Activated B cell treated with CpG ODN at 0.5 μM for 24 hours (primary cell): Measurements from ENCODE around the gene SPEF2. TPM values are rescaled to one million over a fixed set of nuclear protein-coding genes. Genes with fewer than 3 reads are reported as not detected.

ENCODE experiments used
- ATAC-seq: fragments of 200-7000 bp; cut with Tn5 transposase; one replicate; pipeline ENCODE4 v1.10.0; 2021; ENCODE audit warnings: low read depth, mild to moderate bottlenecking, moderate library complexity
- CTCF ChIA-PET: fragments of 350-600 bp; sonication (Branson Sonifier 250); formaldehyde crosslinking; loops from one replicate; lab custom pipeline; 2021; ENCODE audit warnings: antibody characterized with exemption; lab: Charles Lee
- POLR2A ChIA-PET: fragments of 350-600 bp; sonication (Branson Sonifier 250); formaldehyde crosslinking; loops from one replicate; lab custom pipeline; 2021; ENCODE audit warnings: antibody characterized with exemption; lab: Charles Lee
- DNase-seq: peaks from one replicate; pipeline ENCODE4 v3.0.0; 2022
- H3K27ac Mint-ChIP-seq: one replicate; pipeline ENCODE4 v1.8.0; 2020; ENCODE audit warnings: mixed read lengths
- H3K27me3 Mint-ChIP-seq: one replicate; pipeline ENCODE4 v1.8.0; 2021; ENCODE audit warnings: mixed read lengths
- H3K36me3 Mint-ChIP-seq: one replicate; pipeline ENCODE4 v1.8.0; 2021; ENCODE audit warnings: low read depth, mixed read lengths
- H3K4me1 Mint-ChIP-seq: one replicate; pipeline ENCODE4 v1.8.0; 2021; ENCODE audit warnings: mixed read lengths
- H3K4me3 Mint-ChIP-seq: one replicate; pipeline ENCODE4 v1.8.0; 2020; ENCODE audit warnings: mild to moderate bottlenecking, mixed read lengths
- H3K9me3 Mint-ChIP-seq: one replicate; pipeline ENCODE4 v1.8.0; 2020; ENCODE audit warnings: mixed read lengths
- intact Hi-C: fragments of 100-400 bp; cut with micrococcal nuclease; formaldehyde crosslinking; loops from one replicate; pipeline ENCODE4 v1.15.1; 2024
- total RNA-seq: library from RNA; stranded (reverse); gene quantifications from 2 replicates; pipeline ENCODE4 v1.2.3, GENCODE V29; 2022
- TF ChIP-seq, protein P1 (sequence below): fragments of 200-600 bp; IDR thresholded peaks from one replicate; pipeline ENCODE4 v1.8.0; 2022; ENCODE audit warnings: antibody characterized with exemption, mild to moderate bottlenecking

The SPEF2 gene
- total RNA-seq, 1 donor from 2014 or later, result 2.4 TPM

DNA sequence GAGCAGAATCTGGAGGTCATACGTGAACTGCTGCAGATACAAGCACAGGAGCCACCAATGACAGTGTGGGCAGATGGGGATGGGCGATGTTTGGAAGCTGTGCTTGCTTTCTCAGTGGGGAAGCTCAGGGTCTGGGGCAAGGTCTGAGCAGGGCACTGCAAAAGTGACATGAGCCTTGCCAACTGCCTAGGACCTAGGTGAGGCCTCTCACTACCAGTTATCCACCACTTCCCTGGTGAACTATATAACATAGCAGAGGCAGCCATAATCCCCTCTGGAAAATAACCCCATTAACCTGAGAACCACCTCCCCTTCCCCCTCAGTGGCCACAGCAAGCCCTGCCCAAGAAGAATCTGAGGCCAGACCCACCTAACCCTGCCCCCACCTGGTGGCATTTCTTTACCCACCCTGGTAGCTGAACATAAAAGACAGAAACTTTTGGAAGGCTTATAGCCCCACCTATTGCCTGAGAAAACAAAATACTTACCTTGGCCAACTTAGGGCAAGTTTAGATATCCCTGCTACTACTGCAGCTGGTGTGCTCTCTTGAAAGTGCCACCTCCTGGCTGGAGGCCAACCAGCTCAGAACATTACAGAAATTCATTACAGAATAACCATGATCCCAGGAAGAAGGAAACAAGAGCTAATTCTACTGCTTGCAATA, 18.8 kb upstream of the SPEF2 start:
- Mint-ChIP-seq H3K4me3 (no peak overlapping the region), H3K27me3 (no peaks in the 10 kb centered on the region), H3K4me1 (no peaks in the 10 kb centered on the region), H3K27ac (no peak overlapping the region), H3K36me3 (no peaks in the 10 kb centered on the region), H3K9me3 (peaks cover 2% of the 10 kb centered on the region)
- DNase-seq, result no peak
- TF ChIP-seq, protein P1, sequence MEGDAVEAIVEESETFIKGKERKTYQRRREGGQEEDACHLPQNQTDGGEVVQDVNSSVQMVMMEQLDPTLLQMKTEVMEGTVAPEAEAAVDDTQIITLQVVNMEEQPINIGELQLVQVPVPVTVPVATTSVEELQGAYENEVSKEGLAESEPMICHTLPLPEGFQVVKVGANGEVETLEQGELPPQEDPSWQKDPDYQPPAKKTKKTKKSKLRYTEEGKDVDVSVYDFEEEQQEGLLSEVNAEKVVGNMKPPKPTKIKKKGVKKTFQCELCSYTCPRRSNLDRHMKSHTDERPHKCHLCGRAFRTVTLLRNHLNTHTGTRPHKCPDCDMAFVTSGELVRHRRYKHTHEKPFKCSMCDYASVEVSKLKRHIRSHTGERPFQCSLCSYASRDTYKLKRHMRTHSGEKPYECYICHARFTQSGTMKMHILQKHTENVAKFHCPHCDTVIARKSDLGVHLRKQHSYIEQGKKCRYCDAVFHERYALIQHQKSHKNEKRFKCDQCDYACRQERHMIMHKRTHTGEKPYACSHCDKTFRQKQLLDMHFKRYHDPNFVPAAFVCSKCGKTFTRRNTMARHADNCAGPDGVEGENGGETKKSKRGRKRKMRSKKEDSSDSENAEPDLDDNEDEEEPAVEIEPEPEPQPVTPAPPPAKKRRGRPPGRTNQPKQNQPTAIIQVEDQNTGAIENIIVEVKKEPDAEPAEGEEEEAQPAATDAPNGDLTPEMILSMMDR, result no peak
- intact Hi-C loops, result loop anchor here (1.0 kb wide), 1 partner anchor 510 kb away; no protein-coding TSS in a partner anchor
- ChIA-PET POLR2A (no interaction called here), CTCF (interaction anchor here (1.0 kb wide), 1 partner anchor 507 kb away, joined by 3 read pairs; no protein-coding TSS in a partner anchor)
- no peak for ATAC-seq

DNA sequence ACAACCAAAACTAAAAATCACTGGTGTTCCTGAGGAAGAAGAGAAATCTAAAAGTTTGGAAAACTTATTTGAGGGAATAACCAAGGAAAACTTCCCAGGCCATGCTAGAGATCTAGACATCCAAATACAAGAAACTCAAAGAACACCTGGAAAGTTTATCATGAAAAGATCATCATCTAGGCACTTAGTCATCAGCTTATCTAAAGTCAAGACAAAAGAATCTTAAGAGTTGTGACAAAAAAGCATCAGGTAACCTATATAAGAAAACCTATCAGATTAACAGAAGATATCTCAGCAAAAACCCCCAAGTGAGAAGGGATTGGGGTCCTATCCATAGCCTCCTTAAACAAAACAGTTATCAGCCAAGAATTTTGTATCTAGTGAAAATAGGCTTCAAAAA, 17.1 kb upstream of the SPEF2 start:
- TF ChIP-seq, protein P1, result no peak
- peaks cover 5% of the 10 kb centered on the region for H3K9me3 Mint-ChIP-seq
- H3K4me3 Mint-ChIP-seq, result no peak overlapping the region
- ATAC-seq (no peak), DNase-seq (no peak)
- CTCF ChIA-PET, result no interaction called here
- no peaks in the 10 kb centered on the region for H3K4me1 Mint-ChIP-seq
- no peaks in the 10 kb centered on the region for H3K27me3 Mint-ChIP-seq
- intact Hi-C loops, result no loop called here
- H3K36me3 Mint-ChIP-seq, result no peaks in the 10 kb centered on the region
- H3K27ac Mint-ChIP-seq, result no peak overlapping the region
- POLR2A ChIA-PET, result no interaction called here

DNA sequence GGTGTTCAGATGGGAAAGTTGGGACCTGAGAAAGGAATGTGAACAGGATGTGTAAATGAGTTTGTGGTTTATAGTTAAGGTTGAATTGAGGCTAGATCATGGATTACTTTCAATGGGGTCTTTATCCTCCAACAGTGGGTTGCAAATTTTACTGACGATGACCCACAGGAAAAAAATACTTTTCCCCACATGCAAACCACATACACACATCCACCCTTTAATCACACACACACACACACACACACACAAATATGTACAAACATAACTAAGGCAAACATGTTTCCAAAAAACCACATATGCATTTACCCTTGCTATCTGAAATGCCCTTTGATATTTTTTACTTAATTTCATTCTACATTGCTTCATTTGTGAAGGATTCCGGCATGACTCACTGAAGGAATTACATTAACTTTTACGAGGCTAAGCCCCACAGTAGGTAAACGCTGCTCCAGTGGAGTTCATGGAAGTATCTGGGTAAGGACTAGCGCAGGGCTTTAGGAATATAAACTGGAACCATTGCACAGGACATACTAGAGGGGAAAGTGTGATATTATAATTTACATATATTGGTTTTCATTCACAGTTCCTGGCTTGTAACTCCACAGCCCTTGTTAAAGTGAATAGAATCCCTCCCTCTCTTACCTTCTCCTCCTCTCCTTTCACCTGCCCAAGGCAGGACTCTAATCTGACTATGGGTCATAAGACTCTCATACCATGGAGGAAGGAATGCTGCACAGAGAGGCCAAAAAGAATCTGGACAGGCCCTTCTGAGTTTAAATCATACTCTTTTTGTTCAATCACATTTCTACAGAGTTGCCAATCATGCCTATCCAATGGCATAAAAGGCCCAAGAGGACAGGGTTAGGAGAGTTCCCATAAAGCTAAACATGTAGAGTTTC, 8.5 kb upstream of the SPEF2 start:
- POLR2A ChIA-PET, result no interaction called here
- DNase-seq, result no peak
- Mint-ChIP-seq H3K4me1 (no peaks in the 10 kb centered on the region), H3K27ac (no peak overlapping the region), H3K9me3 (peaks cover 5% of the 10 kb centered on the region), H3K4me3 (no peak overlapping the region), H3K27me3 (no peaks in the 10 kb centered on the region), H3K36me3 (no peaks in the 10 kb centered on the region)
- TF ChIP-seq, protein P1, result no peak
- CTCF ChIA-PET, result no interaction called here
- ATAC-seq, result no peak
- intact Hi-C loops, result no loop called here

DNA sequence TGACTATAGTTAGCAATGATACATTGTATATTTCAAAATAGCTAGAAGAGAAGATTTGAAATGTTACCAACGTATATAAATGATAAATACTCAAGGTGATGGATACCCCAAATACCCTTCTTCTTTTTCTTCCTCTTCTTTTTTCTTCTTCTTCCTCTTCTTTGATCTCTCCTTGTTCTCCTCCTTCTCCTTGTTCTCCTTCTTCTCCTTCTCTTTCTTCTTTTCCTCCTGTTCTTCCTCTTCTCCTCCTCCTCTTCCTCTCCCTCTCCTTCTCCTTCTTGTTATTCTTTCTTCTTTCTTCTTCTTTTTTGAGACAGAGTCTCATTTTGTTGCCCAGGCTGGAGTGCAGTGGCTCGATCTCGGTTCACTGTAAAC, 616 bp upstream of the SPEF2 start:
- peaks cover 16% of the 10 kb centered on the region for H3K9me3 Mint-ChIP-seq
- peaks cover 10% of the 10 kb centered on the region for H3K4me1 Mint-ChIP-seq
- ATAC-seq (no peak), DNase-seq (no peak)
- POLR2A ChIA-PET, result interaction anchor here (0.7 kb wide), 1 partner anchor 387 kb away, joined by 4 read pairs; the partner anchor contains the start of gene PRLR
- CTCF ChIA-PET, result interaction anchor here (1.4 to 2.5 kb wide), 2 partner anchors 9 to 309 kb away, joined by 3 to 9 read pairs; no protein-coding TSS in a partner anchor
- TF ChIP-seq, protein P1, result no peak
- H3K4me3 Mint-ChIP-seq, result peak overlapping the region; percentile 85
- H3K27me3 Mint-ChIP-seq, result peaks cover 15% of the 10 kb centered on the region
- no peaks in the 10 kb centered on the region for H3K36me3 Mint-ChIP-seq
- H3K27ac Mint-ChIP-seq, result no peak overlapping the region
- intact Hi-C loops, result loop anchor here (1.0 to 2.0 kb wide), 2 partner anchors 160 to 309 kb away; no protein-coding TSS in a partner anchor

DNA sequence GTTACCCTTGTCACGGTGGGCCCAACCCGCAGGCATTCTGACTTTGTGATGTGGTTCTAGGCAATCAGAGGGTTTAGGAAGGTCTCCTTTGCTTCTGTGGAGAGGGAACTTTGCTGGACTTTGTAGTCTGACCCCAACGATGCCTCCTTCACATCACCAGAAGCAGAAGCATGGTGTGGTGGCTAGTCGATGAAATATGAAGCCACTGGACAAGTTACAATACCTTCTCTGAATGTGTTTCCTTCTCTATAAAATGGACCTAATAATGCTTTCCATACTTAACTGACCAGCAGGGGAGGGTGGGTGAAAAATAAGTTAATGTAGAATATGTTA, 607 bp downstream of the SPEF2 start:
- TF ChIP-seq, protein P1, result no peak
- ATAC-seq (no peak), DNase-seq (no peak)
- Mint-ChIP-seq H3K36me3 (no peaks in the 10 kb centered on the region), H3K4me3 (peak overlapping the region; percentile 85), H3K27ac (no peak overlapping the region), H3K9me3 (peaks cover 16% of the 10 kb centered on the region), H3K4me1 (peaks cover 10% of the 10 kb centered on the region), H3K27me3 (peaks cover 15% of the 10 kb centered on the region)
- ChIA-PET POLR2A (no interaction called here), CTCF (interaction anchor here (1.1 kb wide), 1 partner anchor 309 kb away, joined by 4 read pairs; no protein-coding TSS in a partner anchor)
- intact Hi-C loops, result no loop called here
